ENCODE measurements around the gene CYREN.

DNA sequence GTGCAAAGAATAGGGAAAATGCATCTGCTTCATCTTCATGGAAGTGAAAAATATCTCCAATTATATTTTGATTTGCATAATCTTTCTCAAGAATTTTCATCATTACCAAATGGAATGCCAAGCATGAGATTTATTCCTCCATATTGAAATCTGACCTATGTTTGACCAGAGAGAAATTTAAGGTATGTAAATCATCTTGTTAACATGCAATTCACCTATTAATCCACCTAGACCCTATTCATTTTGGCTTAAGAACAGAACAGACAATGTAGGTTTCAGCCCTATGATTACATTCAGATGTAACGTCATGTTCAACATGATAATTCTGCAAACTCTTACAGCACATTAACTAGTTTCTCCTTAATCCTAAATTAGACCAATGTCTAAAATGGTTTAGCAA is 53.4 kb downstream of the CYREN start:
- TF ChIP-seq POLR2A (IDR thresholded peaks at IDR 0.05) (no peak), POLR2AphosphoS5 (IDR thresholded peaks at IDR 0.05) (no peak), CTCF (IDR thresholded peaks at IDR 0.05 in 8 of 11, conservative IDR thresholded peaks at IDR 0.05 in 3 of 11) (no peak)
